ENCODE data around the gene AZU1.
"Not testable (repeated sequence)": the region's sequence is repeated elsewhere in the genome, so short reads cannot be mapped to it uniquely, and the experiment has no call there.

AZU1 gene

DNA sequence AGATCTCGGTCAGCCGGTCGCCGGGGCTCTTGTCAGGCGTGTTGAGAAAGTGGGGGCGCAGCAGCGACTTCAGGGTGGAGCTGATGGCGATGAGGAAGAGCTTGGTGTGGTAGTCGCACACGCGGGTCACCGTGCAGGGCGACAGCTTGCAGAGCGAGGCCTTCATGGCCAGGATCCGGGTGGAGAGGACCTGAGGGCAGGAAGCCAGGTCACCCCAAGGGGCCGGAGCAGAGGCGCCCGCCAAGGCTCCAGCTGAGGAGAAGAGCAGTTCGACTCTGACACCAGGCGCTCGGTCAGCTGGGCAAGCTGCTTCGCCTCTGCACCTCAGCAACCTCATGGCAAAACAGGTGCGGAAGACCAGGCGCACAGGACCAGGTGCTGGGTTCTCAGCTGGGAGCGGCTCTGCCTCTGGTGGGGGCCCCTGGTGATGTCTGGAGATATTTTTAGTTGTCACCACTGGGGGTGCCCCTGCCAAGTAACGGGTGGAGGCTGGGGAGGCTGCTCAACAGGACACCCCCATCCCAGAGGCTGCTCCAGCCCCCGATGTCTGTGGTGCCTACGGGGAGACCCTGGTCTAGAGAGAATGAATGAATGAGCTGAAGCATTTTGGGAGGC is 47.7 kb downstream of the AZU1 start:
- DNase-seq = no peak

GRCh38 chr19:876089-876488 is 48.5 kb downstream of the AZU1 start:
- DNase-seq = no peak

DNA sequence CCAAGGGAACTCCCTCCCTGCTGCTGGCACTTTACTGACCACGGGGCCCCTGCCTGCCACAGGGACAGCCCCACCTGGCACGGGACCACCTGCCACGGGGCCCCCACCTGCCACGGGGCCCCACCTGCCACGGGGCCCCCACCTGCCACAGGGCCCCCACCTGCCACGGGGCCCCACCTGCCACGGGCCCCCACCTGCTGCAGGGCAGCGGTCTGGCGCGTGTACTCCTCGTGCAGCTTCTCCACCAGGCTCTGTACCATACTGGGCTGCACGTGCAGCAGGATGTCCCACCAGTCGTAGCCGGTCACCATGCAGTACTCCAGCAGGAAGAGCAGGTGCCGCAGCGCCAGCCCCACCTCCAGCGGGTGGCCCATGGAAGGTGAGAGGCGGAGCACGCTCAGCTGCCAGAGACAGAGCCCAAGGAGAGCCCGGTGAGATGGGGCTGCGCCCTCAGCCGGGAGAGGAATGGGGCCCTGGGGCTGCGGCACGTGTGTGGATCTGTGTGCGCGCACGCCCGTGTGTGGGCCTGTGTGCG is 49.2 kb downstream of the AZU1 start:
- DNase-seq = no peak

- DNase-seq = not testable (repeated sequence)
Measured at GRCh38 chr19:877992-878660, 50.5 kb downstream of the AZU1 start.

GRCh38 chr19:878751-879561 is 51.3 kb downstream of the AZU1 start:
- not testable (repeated sequence) for DNase-seq

DNA sequence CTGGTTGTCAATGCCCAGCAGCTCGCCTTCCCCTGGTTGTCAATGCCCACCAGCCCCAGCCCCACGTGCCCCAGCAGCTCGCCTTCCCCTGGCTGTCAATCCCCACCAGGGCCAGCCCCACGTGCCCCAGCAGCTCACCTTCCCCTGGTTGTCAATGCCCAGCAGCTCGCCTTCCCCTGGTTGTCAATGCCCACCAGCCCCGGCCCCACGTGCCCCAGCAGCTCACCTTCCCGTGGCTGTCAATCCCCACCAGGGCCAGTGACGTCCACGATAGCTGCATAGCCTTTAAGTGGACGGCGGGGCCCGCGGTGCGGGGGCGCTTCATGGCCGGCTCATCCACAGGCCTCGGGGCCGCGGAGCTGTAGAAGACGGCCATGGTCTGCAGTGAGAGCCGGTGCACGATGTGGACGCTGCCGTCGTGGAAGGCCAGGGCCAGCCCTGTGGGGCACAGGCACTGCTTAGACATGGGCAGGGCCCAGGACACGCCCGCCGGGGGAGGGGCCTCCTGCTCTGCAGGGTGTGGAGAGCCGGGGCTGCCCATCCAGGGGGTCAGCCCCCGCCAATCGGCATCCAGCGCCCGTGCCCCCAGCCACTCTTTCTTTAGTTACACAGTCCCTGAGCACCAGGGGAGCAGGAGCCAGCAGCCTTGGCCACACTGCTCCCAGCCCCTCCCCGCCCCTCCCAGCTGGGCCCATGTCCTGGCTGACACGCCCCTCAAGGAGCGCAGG is 52.2 kb downstream of the AZU1 start:
- no peak for DNase-seq
